ENCODE results near the gene PFKFB2.

DNA sequence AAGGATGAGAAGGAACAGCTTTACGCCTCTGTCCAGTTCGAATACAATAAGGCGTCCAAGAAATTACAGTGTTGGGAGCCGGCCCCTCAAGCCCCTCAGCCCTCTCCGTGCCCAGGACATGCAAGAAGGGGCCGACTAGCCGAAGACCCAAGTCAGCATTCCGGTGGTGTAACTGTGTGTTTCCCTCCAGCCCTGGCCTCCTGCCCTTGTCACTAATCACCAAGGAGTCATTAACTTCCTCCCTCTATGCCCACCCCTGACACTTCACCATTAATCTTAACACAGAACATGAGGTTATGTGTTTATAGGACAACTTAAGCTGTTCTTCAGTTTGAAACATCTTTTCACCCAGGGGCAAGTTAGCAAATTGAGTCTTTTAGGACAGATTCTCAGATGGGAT is 19.2 kb downstream of the PFKFB2 start:
- TF ChIP-seq, protein P1, sequence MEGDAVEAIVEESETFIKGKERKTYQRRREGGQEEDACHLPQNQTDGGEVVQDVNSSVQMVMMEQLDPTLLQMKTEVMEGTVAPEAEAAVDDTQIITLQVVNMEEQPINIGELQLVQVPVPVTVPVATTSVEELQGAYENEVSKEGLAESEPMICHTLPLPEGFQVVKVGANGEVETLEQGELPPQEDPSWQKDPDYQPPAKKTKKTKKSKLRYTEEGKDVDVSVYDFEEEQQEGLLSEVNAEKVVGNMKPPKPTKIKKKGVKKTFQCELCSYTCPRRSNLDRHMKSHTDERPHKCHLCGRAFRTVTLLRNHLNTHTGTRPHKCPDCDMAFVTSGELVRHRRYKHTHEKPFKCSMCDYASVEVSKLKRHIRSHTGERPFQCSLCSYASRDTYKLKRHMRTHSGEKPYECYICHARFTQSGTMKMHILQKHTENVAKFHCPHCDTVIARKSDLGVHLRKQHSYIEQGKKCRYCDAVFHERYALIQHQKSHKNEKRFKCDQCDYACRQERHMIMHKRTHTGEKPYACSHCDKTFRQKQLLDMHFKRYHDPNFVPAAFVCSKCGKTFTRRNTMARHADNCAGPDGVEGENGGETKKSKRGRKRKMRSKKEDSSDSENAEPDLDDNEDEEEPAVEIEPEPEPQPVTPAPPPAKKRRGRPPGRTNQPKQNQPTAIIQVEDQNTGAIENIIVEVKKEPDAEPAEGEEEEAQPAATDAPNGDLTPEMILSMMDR (IDR thresholded peaks at IDR 0.05) = no peak
- no peak for TF ChIP-seq EZH2phosphoT487 (IDR thresholded peaks at IDR 0.05)

All from neural progenitor cell (in vitro differentiated cells).